BLaER1 (cell line): ENCODE results near the gene THEMIS.

Source experiments
- H3K27ac ChIP-seq: shearing (Covaris generic); formaldehyde crosslinking; 2 replicates; pipeline ENCODE4 v1.8.1; 2022
- H3K27me3 ChIP-seq: shearing (Covaris generic); formaldehyde crosslinking; 2 replicates; pipeline ENCODE4 v1.8.1; 2022
- H3K36me3 ChIP-seq: shearing (Covaris generic); formaldehyde crosslinking; 2 replicates; pipeline ENCODE4 v1.8.1; 2022
- H3K4me1 ChIP-seq: shearing (Covaris generic); formaldehyde crosslinking; 2 replicates; pipeline ENCODE4 v1.8.1; 2022
- H3K4me2 ChIP-seq: shearing (Covaris generic); formaldehyde crosslinking; 2 replicates; pipeline ENCODE4 v1.8.1; 2022
- H3K4me3 ChIP-seq: shearing (Covaris generic); formaldehyde crosslinking; 2 replicates; pipeline ENCODE4 v1.8.1; 2022
- H3K9ac ChIP-seq: shearing (Covaris generic); formaldehyde crosslinking; 2 replicates; pipeline ENCODE4 v1.8.1; 2022
- H3K9me3 ChIP-seq: shearing (Covaris generic); formaldehyde crosslinking; 2 replicates; pipeline ENCODE4 v1.8.1; 2022
- H4K20me1 ChIP-seq: shearing (Covaris generic); formaldehyde crosslinking; 2 replicates; pipeline ENCODE4 v1.8.1; 2022
- Cebpa-rat ChIP-seq: shearing (Covaris generic); IDR thresholded peaks from 2 replicates; pipeline ENCODE4 v1.8.1; 2022

THEMIS gene

DNA sequence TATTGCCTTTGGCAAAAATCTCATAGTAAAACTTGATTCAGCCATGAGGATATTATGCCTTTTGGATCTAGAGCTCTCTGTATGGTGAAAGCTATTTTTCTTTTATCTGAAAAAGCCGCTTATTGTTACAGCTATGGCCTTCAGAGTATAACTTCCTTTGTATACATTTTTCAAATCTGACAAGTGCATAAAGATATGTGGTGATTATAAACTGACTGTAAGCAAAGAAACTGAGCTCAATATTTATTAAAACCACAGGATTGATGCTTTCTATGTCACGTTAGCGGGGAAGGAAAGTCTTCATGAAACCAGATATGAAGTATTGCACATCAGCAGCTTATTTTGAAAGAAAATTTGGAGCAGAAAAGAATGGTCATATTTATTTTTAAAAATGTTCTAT lies 151.8 kb downstream of the THEMIS start:
- Histone ChIP-seq H3K9ac (no peak overlapping the region), H3K27me3 (no peaks in the 10 kb centered on the region), H3K36me3 (no peaks in the 10 kb centered on the region), H3K4me3 (no peak overlapping the region), H3K4me2 (no peak overlapping the region), H3K27ac (no peak overlapping the region), H4K20me1 (no peaks in the 10 kb centered on the region), H3K9me3 (no peaks in the 10 kb centered on the region), H3K4me1 (no peaks in the 10 kb centered on the region)
- no peak for TF ChIP-seq Cebpa-rat

GRCh38 chr6:127748290-127748689 lies 152.6 kb downstream of the THEMIS start:
- Histone ChIP-seq H3K9ac (no peak overlapping the region), H3K27ac (no peak overlapping the region), H4K20me1 (no peaks in the 10 kb centered on the region), H3K27me3 (no peaks in the 10 kb centered on the region), H3K9me3 (no peaks in the 10 kb centered on the region), H3K4me1 (no peaks in the 10 kb centered on the region), H3K36me3 (no peaks in the 10 kb centered on the region), H3K4me3 (no peak overlapping the region), H3K4me2 (no peak overlapping the region)
- no peak for TF ChIP-seq Cebpa-rat

- H3K9ac ChIP-seq: no peak overlapping the region
- no peak for TF ChIP-seq Cebpa-rat
- no peaks in the 10 kb centered on the region for H3K36me3 ChIP-seq
- no peaks in the 10 kb centered on the region for H3K4me1 ChIP-seq
- no peak overlapping the region for H3K4me3 ChIP-seq
- H3K4me2 ChIP-seq: no peak overlapping the region
- H3K9me3 ChIP-seq: no peaks in the 10 kb centered on the region
- no peak overlapping the region for H3K27ac ChIP-seq
- H4K20me1 ChIP-seq: no peaks in the 10 kb centered on the region
- H3K27me3 ChIP-seq: no peaks in the 10 kb centered on the region
Measured at GRCh38 chr6:127738423-127738822, 162.4 kb downstream of the THEMIS start.

DNA sequence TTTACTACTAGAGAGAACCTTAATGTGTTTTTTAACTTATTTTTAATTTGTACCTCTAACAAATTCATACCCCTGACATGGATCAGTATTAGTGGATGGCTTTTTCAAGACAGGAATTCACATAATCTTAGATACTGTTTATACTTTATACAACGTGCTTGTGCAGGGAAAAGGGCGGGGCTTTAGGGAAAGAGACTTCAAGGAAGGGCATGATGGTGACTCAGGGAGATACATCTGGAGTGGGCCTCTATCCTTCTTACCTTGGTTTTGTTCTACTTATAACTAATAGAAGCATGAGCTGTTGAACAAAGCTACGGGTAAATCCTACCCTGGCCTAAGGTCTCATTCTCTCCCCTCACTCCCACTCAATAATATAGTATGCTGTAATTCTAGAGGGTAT lies 163.1 kb downstream of the THEMIS start:
- Histone ChIP-seq H3K36me3 (no peaks in the 10 kb centered on the region), H3K9me3 (no peaks in the 10 kb centered on the region), H3K27ac (no peak overlapping the region), H3K4me2 (no peak overlapping the region), H3K4me1 (no peaks in the 10 kb centered on the region), H4K20me1 (no peaks in the 10 kb centered on the region), H3K4me3 (no peak overlapping the region), H3K27me3 (no peaks in the 10 kb centered on the region), H3K9ac (no peak overlapping the region)
- no peak for TF ChIP-seq Cebpa-rat

GRCh38 chr6:127737009-127737486 lies 163.8 kb downstream of the THEMIS start:
- no peaks in the 10 kb centered on the region for H3K36me3 ChIP-seq
- H4K20me1 ChIP-seq: no peaks in the 10 kb centered on the region
- no peak overlapping the region for H3K4me3 ChIP-seq
- H3K27me3 ChIP-seq: no peaks in the 10 kb centered on the region
- no peak overlapping the region for H3K4me2 ChIP-seq
- H3K9ac ChIP-seq: no peak overlapping the region
- H3K27ac ChIP-seq: no peak overlapping the region
- no peaks in the 10 kb centered on the region for H3K9me3 ChIP-seq
- no peak for TF ChIP-seq Cebpa-rat
- no peaks in the 10 kb centered on the region for H3K4me1 ChIP-seq

GRCh38 chr6:127732927-127733326 lies 167.9 kb downstream of the THEMIS start:
- no peak overlapping the region for H3K9ac ChIP-seq
- TF ChIP-seq Cebpa-rat: no peak

GRCh38 chr6:127727260-127727953 lies 173.5 kb downstream of the THEMIS start:
- Histone ChIP-seq H3K4me1 (no peaks in the 10 kb centered on the region), H3K27ac (no peak overlapping the region), H3K27me3 (no peaks in the 10 kb centered on the region), H3K4me2 (no peak overlapping the region), H3K36me3 (no peaks in the 10 kb centered on the region), H3K9ac (no peak overlapping the region), H3K4me3 (no peak overlapping the region), H3K9me3 (no peaks in the 10 kb centered on the region), H4K20me1 (no peaks in the 10 kb centered on the region)
- TF ChIP-seq Cebpa-rat: no peak

More at GRCh38 chr6:127732927-127733326, 167.9 kb downstream of the THEMIS start:
- Histone ChIP-seq H3K4me3 (no peak overlapping the region), H4K20me1 (no peaks in the 10 kb centered on the region), H3K4me2 (no peak overlapping the region), H3K4me1 (no peaks in the 10 kb centered on the region), H3K27me3 (no peaks in the 10 kb centered on the region), H3K9me3 (no peaks in the 10 kb centered on the region), H3K36me3 (no peaks in the 10 kb centered on the region), H3K27ac (no peak overlapping the region)

DNA sequence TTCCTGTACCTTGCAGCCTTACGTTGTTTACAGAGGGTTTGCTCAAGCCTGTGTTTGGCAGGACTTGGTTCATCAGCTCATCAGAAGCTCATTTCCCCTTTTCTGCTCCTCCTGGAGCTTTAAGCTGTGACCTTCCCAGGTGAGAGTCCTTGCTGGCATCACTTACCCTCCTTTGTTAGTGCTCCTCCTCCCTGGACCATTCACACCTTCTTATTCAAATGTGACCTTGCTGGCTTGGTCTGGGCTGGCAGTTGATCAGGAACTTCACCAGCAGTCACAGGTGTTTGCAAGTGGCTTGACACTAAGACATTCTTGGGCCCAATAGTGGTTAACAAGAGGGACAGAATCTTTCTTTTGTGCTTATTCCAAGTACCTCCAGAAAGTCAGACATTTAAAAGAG lies 175.0 kb downstream of the THEMIS start:
- H3K9me3 ChIP-seq: no peaks in the 10 kb centered on the region
- no peaks in the 10 kb centered on the region for H4K20me1 ChIP-seq
- H3K4me1 ChIP-seq: no peaks in the 10 kb centered on the region
- no peak overlapping the region for H3K27ac ChIP-seq
- no peaks in the 10 kb centered on the region for H3K27me3 ChIP-seq
- H3K4me2 ChIP-seq: no peak overlapping the region
- no peaks in the 10 kb centered on the region for H3K36me3 ChIP-seq
- H3K9ac ChIP-seq: no peak overlapping the region
- TF ChIP-seq Cebpa-rat: no peak
- H3K4me3 ChIP-seq: no peak overlapping the region

DNA sequence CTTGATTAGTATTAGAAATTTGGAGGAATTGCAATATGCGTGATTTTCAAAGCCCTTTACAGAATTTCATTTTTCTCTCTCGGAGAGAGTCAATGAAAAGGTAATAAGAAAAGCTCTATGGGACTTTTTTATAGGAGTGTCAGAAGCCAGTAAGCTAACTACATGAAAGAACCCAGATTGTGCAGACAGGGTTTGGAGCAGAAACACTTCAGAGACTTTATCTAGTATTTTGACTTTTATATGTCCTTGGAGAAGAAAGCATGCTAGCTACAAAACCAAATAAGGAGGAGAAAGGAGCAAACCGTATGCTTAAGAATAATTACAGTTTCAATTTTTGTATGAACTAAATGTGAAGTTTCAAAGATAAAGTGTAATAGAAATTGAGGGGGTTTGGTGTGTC lies 182.2 kb downstream of the THEMIS start:
- TF ChIP-seq Cebpa-rat: no peak
- H3K4me3 ChIP-seq: no peak overlapping the region
- no peak overlapping the region for H3K9ac ChIP-seq
- H4K20me1 ChIP-seq: no peaks in the 10 kb centered on the region
- no peaks in the 10 kb centered on the region for H3K4me1 ChIP-seq
- H3K27ac ChIP-seq: no peak overlapping the region
- H3K27me3 ChIP-seq: no peaks in the 10 kb centered on the region
- no peak overlapping the region for H3K4me2 ChIP-seq
- H3K36me3 ChIP-seq: no peaks in the 10 kb centered on the region
- no peaks in the 10 kb centered on the region for H3K9me3 ChIP-seq

GRCh38 chr6:127717384-127717783 lies 183.5 kb downstream of the THEMIS start:
- no peaks in the 10 kb centered on the region for H3K9me3 ChIP-seq
- no peak overlapping the region for H3K9ac ChIP-seq
- TF ChIP-seq Cebpa-rat: no peak
- no peaks in the 10 kb centered on the region for H4K20me1 ChIP-seq
- no peak overlapping the region for H3K4me3 ChIP-seq
- H3K4me2 ChIP-seq: no peak overlapping the region
- no peaks in the 10 kb centered on the region for H3K36me3 ChIP-seq
- H3K27ac ChIP-seq: no peak overlapping the region
- no peaks in the 10 kb centered on the region for H3K27me3 ChIP-seq
- no peaks in the 10 kb centered on the region for H3K4me1 ChIP-seq

- no peak for TF ChIP-seq Cebpa-rat
Measured at GRCh38 chr6:127716465-127716864, 184.4 kb downstream of the THEMIS start.

More at GRCh38 chr6:127716465-127716864, 184.4 kb downstream of the THEMIS start:
- H3K4me1 ChIP-seq: no peaks in the 10 kb centered on the region
- no peaks in the 10 kb centered on the region for H4K20me1 ChIP-seq
- no peak overlapping the region for H3K4me2 ChIP-seq
- no peak overlapping the region for H3K9ac ChIP-seq
- H3K9me3 ChIP-seq: no peaks in the 10 kb centered on the region
- H3K36me3 ChIP-seq: no peaks in the 10 kb centered on the region
- no peak overlapping the region for H3K4me3 ChIP-seq
- no peaks in the 10 kb centered on the region for H3K27me3 ChIP-seq
- no peak overlapping the region for H3K27ac ChIP-seq
